HG03520 (cell line): Measurements from ENCODE around the gene TK2.
"Not testable (repeated sequence)": the region's sequence is repeated elsewhere in the genome, so short reads cannot be mapped to it uniquely, and the experiment has no call there.

Experiments
- ATAC-seq: cut with Tn5 transposase; IDR thresholded peaks from one replicate; pipeline ENCODE4 v1.9.1; 2021; ENCODE audit warnings: mild to moderate bottlenecking, moderate library complexity; ENCODE audit not compliant: unreplicated experiment

Gene TK2

DNA sequence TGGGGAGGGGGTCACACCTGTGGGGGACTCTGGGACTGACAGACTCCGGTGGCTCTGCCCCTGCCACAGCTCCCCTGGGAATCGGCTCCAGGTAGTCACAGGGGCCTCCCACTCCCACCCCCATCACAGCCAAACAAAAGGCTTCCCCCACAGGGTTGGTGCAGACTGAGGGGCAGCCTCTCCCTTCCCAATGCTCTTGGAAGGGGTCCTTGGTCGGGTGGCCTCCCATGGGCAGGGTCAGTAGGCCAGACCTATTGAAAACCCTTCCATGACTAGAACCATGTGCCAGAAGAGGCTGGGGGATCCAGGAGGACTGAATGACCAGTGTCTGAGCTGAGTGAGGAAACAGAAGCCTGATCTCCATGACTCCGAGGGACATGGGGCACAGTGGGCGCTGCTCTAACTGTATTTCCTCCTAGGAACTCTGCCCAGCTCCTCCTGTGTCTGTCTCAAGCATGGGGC lies 28.6 kb downstream of the TK2 start:
- no peak for ATAC-seq

DNA sequence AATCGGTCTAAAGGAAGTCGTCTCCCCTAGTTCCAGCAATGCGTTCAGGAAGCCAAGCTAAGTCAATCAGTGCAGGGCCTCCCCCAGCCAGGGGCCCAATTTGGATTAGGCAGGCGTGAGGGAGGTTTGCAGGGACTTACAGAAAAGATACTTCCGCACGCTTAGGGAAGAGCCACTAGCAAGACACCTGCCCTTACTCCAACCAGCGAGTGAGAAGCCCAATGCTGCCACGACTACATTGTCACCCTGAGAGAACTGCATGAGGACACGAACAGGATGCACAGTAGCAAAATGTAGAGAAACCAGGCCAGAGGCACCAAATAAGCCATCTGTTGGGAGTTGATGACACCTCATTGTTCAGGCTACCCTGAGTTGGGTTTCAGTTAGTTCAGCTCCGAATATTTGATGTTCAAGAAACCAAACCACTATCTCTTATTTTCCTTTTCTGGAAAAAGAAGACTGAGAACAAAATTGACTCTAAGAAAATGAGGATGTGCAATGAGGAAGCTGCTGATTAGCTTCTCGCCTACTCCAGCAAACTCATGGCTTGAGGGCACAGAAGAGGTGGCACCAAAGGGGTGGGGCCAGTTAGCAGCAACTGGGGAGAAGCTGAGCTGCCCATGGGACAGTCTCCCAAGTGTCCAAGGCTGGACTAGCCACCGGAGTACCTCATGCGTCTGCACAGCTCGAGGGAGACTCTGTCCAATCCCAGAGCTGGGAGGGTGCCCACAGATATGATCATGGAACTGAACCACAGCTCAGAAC lies 29.3 kb downstream of the TK2 start:
- no peak for ATAC-seq

DNA sequence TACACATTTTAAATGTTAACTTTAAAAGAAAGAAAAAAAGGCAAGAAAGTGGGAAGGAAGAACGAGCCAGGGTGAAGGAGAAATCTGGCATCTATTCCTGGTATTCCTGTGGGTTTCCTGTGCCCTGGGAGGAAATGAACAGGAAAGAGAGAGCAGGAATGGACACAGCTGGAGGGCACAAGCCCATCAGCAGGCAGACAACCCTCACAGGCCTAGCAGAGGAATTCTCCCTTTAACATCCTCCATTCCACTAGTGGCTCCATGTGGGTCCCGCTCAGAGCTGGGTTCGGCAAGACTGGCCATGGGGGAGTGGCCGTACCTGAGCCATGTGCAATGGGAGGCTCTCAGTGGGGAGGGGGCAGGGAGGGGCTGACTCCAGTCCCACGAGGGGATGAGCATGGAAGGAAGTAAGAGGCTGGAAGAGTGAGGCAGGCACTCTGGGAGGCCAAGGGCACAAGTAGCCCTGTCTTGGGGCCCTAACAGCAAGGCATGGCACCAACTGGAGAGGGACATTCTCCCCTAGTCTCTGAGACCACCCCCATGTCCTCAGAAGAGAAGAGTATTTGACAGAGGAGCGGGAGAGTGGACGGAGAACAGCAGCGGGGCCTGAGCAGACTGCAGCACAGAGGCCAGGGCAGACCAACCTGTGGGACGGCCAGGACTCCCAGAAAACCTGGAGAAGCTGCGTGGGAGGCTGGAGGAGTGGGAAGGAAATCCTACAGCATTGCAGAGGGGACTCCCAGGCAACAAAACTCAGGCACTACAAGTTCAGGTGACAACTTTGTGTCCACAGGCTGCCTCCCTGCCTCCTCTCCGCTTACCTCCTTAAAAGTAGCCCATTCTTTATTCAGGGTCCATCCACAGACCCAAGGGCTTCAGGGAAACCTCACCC lies 30.2 kb downstream of the TK2 start:
- no peak for ATAC-seq

DNA sequence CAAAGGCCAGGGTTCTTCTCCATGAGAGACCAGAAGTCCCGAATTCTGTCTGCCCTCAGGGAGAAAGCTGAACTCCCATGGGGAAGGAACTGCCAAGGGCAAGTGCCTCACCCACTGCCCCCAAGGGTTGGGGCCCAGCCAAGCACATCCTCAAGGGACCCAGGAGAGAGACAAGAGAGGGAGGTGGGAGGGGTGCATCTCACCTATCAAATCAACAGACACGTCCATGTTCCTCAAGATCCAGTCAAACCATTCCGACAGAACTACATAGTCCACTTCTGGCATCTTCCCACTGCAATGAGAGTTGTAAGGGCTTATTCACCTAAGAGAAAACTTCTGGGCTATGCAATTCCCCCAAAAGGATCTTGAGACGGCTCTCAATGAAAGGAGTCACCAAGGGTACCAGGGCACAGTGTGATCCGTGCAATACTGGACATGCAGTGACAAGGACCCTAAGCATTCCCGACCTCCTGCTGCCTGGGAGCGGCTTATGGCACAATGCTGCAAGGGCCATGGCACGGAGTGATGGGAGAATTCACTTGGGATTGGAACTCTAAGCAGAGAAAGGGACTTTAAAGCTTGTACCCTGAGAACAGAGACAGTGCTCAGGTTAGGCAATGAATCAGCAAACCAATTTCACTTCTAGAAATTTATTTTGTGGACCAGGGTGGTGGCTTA lies 32.2 kb downstream of the TK2 start:
- no peak for ATAC-seq

DNA sequence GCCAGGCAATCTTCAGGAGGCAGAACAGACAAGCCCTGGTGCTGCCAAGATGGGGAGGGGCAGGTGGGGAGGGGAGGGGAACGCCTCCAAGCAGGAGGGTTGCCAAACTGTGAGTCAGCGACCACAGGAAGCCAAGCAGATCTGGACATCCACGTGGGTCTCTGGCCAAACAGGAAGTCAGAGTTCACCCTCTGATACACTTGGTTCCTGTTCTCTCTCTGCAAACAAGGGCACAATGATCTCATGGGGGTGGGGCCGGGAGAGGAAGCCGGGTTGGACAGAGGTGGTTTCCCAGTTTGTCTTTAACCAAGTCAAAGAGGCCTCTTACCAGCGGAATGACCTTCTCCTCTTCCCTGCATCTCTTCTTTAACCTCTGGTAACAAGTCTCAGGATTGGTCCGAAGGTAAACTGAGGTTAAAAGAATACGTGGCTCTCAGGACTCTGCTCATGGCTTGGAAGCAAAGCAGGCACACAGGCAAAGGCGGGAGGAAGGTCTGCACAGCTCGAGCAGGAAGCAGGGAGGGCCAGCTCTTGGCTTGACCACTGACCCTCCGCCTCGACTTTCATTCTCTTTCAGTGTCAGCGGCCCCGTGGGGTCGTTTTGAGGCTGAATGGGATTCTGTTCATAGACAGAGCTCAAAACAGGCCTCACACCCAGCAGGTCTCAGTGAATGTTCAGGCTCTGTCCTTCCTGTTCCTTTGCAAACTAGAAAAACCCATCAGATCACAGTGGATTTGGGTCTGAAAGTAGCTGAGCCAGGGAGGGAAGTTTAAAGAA lies 32.9 kb downstream of the TK2 start:
- ATAC-seq, result peak; percentile 97

DNA sequence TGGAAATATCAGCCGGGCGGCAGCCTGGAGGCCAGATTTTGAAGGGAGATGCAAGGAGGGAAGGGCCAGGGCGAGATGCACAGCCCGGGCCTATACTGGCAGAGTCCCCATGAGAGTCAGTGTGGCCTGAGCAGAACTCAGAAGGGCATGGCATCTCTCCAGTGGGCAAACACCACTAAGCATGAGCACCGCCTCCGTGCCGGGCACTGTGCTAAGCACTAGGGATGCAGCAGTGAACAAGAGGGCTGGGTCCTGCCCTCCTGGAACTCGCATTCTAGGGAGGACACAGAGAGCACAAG lies 33.5 kb downstream of the TK2 start:
- ATAC-seq, result no peak

DNA sequence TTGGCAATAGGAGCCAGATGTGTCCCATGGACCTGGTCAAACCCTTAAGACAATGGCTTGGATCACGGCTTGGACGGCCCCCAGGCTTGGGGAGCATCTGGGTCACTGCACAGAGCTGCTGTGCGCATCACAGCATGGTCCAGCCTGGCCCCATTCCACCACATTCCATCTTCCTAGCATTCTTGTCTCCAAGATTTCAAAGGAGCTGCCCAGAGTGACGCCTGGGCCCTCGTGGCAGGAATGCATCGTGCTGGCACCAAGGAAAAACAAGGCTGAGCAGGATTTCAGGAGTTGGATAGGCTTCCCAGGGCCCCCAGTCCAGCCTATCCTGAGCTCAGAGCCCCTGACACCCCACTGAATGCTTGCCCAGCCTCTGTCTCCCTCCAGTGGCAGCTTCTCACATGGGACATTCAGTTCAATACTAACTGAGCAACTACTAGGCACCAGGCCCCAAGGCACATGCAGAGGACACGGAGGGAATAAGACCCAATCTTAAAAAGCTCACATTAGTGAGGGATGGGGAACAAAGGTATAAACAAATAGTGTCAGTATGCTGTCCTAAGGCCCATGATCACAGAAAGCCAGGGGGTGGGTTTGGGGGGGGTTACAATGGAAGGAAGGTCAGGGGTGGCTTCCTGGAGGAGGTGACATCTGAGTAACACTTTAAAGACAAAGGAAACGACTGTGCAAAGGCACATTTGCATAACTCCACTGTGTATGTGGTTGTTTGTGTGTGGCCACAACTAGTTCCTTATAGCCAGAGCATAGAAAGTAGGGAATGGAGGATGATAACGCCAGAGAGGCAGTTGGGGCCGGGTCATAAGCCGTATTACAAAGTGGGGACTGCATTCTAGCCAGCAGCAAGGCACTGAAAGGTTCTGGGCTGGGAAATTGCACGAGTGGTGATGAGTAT lies 34.1 kb downstream of the TK2 start:
- ATAC-seq, result peak; percentile 1

DNA sequence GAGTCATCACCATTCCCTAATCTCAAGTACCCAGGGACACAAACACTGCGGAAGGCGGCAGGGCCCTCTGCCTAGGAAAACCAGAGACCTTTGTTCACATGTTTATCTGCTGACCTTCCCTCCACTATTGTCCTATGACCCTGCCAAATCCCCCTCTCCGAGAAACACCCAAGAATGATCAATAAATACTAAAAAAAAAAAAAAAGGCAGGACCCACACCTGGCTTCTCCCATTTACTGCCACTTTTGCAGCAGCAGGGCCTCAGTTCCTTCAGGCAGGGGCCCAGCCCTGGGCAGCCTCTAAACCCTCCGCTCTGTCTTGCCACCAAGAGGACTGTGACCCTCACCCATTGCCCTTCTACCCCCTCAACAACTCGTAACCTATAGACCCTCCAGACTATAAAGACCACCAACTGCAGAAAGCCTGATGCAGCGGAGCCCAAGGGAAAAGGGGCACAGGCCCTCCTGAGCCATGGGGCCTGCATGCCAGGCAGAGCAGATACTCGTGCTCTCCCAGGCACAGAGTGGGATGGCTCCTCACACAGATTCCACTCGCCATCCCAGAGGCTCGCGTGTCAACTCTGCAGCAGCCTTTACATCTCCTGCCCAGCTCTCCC lies 34.8 kb downstream of the TK2 start:
- not testable (repeated sequence) for ATAC-seq

DNA sequence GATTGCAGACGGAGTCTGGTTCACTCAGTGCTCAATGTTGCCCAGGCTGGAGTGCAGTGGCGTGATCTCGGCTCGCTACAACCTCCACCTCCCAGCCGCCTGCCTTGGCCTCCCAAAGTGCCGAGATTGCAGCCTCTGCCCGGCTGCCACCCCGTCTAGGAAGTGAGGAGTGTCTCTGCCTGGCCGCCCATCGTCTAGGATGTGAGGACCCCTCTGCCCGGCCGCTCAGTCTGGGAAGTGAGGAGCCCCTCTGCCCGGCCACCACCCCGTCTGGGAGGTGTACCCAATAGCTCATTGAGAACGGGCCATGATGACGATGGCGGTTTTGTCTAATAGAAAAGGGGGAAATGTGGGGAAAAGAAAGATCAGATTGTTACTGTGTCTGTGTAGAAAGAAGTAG lies 35.5 kb downstream of the TK2 start:
- ATAC-seq, result not testable (repeated sequence)

DNA sequence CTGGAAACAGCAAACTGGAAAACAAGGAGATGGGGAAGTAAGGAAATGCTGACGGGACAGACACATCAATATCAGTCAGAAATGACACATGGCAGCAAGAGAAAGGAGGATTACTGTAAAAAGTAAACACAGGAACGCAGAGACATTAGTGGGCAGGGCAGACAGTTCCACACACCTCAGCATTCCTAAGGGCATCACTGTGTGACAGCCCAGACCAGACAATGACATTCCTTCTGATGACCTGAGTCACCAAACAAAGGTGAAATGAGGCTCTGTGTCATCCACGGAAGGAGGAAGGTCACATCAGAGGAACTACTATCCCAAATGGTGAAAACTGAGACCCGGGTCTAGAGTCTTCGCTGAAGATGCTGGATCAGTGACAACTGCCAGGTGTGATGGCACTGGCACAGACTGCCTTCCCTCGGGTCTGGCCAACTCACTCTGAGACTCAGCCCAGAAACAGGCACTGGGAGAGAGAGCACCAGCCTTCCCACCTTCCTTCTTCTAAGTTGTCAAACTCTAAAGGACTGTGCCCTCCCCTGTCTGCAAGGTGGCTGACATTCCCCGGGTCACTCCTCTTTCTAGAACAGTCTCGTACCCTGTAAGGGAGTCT lies 36.7 kb downstream of the TK2 start:
- no peak for ATAC-seq

DNA sequence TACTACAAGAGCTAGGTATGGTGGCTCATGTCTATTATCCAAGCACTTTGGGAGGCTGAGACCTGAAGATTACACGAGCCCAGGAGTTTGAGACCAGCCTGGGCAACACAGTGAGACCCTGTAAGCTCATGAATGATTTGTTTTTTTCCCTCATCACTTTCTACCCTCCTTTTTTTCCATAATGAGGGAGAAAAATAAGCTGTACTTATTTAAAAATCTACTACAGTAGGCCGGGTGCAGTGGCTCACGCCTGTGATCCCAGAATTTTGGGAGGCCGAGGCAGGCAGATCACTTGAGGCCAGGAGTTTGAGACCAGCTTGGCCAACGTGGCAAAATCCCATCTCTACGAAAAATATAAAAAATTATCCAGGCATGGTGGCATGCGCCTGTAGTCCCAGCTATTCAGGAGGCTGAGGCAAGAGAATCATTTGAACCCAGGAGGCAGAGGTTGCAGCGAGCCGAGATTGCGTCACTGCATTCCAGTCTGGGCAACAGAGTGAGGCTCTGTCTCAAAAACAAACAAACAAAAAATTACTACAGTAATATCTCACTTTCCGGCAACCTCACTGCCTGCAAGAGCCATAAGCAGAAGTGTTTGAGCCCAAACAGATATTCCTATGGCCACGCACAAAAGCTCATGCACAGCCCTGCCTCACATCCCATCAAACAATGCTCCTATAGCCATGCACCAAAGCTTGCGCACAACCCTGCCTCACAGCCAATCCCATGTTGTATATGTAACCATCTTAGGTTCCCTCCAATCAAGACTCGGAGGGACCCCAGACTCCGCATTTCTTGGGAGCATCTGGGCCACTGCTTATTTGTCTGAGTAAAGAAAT lies 37.4 kb downstream of the TK2 start:
- ATAC-seq, result no peak

DNA sequence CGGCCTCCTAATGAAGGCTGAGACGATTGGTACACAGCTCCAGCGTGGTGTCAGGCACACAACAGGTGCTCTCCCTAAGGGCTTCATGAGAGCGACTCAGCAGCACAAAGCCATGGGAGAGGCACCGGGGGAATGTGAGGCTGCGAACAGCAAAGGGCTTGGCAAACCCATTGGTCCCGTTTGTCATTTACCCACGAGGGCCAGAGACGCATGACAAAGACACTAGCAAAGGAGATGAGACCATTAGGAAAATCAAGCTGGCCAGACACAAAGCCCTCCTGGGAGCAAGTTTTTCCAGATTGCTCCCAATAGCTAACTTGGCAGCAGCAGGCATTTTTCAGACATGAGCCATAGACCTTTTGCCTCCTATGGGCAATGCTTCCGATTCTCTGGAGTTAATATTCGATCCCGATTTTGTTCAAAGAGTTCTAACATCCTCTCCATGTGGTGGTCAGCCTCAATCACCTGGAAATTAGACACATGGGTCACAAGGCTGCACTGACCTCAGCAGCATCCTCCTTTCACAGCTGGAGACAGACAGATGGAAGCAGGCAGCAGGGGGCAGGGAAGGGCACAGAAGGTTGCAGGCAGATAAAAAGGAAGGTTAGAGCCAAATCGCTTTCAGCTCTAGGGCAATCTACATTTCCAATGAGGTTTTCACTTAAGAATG lies 38.2 kb downstream of the TK2 start:
- ATAC-seq, result no peak

DNA sequence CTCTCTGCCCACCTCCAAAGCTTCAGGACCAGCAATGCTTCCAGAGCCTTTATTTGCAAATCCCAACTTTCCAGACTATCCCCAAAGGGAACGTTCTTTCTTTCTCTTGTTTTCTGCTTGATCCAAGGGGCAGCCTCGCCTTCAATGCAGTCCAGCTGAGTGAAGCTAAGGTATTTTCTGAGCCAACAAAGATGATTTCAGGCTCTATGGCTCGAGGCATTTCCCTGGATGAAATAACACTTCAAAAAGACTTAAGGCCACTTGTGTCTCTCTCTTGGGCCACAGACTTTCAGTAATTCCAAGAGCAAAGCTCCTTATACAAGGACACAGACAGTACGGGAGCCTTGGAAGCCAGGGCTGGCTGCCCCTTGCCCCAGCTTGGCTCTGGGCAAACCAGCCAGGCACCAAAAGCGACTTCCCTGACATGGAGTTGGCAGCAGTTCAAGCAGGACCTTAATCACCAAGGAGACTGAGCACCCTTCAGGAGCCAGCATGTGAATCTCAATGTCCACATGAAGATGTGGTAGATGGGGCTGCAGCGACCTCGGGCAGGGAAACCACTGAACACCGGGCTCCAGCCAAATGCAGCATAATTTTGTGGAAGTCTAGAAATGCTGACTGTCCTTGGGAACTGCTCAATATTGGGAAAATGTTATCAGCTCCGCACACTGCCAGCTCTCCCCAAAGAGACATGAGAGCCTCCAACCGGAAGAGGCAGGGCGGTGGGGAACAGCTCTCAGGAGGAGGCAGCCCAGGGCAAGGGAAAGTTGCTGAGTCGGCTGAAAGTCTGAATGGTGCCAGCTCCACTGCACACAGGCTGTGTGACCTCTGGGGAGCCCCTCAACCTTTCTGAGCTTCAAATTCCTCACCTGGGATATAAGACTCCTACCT lies 39.0 kb downstream of the TK2 start:
- ATAC-seq, result no peak

DNA sequence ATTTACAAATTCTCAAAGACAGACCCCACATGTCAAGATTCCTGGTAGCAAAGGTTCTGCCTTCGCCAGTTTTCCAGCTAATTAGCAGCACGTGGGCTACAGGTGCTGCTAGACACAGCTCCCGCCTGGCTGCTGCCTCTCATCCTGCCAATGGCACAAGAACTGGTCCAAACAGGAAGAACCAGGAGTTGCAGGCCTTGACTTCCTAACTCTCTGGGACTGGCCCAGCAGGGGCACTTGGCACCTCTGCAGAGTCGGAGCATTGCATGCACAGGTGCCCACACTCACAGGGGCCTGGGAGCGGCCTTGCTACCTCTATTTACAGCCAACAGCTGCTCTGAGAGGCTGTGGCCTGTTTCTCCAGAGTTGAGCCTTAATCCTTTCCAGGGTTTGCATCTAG lies 39.6 kb downstream of the TK2 start:
- ATAC-seq, result no peak

DNA sequence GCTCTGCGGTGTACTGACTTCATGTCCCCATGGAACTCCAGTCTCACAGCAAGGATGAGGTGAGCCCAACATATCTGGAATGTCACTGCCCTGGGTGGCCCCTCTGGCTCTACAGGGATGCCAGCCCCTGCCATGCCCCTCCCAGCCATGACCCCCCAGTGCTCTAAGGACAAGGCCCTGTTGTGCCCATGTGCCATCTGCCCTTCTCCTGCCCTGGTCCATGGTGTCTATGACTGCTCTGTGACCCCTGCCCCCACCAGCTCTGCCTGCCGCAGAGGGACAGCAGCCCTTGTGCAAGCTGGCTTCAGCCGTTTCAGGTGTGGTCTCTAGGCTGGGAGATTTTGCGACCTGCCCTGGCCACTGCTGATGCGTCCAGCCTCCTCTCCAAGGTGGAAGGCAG lies 40.3 kb downstream of the TK2 start:
- ATAC-seq, result no peak

DNA sequence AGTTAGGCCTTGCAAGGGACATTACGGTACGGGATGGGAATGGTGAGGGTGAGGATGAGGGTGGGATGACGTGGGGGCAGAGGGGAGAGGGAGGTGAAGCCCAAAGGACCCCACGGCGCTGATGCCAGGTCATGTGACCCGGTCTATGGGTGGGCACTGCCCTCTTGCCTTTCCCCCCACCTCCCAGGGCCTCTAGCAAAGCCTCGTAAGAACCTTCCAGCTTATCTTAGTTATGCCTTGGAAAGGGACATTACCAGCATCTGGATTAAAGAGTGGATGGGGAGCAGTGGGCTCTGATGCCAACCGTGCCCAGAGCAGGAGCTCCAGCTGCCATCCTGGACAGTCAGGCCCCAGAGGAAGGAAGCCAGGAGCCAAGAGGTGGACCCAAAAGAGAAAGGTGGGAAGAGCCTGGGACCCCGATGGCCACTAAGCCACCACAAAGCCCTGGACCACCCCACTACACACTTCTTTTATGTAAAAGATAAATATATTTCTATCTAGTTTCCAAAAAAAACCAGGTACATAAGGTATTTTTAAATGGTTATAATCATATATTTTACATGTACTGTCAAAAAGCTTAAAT lies 40.9 kb downstream of the TK2 start:
- no peak for ATAC-seq
